D341Med (cell line): ENCODE measurements around the gene PNKP.

Experiments
- DNase-seq: peaks from one replicate; pipeline ENCODE4 v3.0.0; 2012; ENCODE audit warnings: low spot score

The PNKP gene

DNA sequence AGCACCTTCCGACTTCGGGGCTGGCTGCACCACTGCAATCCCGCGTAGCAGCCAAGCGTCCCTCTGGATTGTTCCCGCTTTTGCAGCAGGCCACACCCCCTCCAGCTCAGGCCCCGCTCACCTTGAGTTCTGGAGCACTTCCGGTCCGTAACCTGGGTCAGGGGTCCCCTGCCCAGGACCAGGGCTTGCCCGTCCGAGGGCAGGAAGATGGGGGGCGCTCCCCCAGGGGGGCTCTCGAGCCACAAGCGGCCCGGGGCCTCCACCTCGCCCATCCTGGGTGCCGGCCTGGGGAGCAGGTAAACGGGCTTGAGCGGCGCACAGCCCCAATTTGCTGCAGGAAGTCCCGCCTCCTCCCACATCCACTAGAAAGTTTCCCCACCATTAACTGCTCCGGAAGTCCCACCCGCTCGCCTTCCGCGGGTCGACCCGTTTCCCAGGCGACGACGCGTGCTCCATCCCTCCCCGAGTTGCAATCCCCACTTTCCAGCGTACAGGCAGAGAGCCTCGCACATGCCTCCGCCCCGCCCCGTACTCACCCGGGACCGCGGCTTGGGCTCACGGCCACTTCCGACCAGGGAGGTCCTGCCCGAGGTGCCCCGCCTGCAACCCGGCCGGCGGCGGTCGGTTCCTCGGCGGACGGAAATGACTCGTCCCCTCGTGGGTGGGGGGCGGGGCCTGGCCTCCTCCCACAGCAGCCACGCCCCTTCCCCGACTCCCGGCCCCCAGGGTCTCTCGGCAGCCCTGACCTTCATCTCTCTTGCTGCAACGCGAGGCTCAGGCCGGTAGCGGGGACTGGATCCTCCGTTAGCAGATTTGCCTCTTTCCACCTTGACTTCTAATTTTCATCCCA is at the start of gene PNKP:
Gene PNKP, minus strand, starts transcription at position 644 of the 850 bp plus-strand sequence. Its CDS starts 372 bp downstream, at position 272.
- DNase-seq, result peak; percentile 89

DNA sequence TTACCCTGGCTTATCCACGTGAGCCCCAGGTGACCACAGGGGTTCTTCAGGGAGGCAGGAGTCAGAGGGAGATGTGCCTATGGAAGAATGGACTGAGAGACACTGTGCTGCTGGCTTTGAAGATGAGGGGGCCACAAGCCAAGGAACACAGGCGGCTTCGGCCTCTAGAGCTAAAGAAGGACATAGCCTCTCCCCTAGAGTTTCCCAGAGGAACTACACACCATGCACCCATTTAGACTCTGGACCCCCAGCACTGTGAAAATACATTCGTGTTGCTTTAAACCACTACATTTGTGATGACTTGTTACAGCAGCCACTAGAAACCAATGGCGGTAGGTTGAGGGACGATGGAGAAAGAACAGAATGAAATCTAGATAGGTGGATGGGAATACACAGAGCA is 47.9 kb upstream of the PNKP start:
- no peak for DNase-seq

DNA sequence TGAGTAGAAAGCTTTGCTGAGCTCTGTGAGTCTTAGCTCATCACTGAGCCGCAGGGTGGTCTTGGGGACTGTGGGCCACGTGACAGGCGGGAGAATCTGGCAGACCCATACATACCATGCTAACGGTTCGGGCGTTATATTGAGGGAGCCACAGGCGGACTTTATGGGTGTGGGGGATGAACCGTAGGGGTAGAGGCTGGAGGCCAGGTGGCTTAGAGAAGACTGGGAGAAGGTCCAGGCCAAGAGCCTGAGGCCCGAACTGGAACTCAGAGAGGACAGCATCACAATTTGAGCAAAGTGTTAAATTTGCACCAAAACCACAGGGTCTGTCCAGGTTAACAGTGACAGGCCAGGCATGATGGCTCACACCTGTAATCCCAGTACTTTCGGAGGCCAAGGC is 46.3 kb upstream of the PNKP start:
- no peak for DNase-seq

GRCh38 chr19:49912965-49913685 is 45.7 kb upstream of the PNKP start:
- peak; percentile 38 for DNase-seq

DNA sequence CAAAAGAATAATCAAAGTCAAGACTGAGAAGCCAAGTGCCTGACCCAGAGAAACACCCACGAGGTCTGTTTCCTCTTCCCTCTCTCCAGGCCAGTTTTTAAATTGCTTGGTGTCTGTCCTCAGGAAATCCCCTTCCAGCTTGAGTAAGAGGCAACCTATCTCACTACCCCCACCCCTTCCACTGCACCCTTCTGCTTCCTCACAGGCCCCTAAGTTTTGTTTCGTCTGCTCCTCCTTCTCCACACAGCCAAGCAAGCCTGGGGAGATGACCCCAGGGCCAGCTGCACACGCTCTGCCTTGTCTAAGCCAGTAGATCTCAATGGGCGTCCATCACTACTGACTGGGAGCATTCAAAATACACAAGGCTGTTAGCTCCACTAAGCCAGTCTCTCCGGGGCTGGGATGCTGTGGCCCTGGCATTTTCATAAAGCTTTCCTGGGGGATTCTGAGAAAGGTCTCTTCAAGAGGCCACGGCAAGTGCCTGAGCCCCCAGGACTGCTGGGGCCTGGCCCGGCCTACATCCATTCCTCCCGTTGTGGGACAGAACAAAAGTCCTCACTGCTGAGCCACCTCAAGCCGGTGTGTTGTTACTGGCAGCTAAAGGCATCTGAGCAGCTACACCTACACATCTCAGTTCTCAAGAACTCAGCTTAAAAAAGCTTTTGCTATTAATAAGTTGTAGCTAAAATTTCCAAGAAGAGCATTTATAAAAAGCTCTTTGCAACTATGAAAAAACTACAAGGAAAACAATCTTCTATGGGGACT is 44.2 kb upstream of the PNKP start:
- no peak for DNase-seq

DNA sequence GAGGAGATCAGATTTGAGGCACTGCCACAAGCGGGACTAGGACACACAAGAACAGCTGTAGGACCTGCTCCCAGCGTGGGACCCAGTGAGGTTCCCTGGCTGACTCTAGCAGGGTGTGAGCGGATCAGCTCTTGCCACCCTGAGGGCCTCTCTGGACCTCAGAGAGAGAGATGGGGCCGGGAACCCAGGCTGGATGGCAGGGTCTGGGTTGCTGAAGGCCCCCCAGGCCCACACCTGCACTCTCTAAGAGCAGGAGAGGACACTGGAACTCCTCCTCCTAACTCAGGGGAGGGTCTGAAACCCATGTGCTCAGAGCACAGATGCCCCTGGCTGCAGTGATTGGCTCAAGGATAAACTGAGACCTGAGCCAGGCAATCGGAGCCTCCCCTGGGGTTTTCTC is 42.8 kb upstream of the PNKP start:
- DNase-seq, result no peak

DNA sequence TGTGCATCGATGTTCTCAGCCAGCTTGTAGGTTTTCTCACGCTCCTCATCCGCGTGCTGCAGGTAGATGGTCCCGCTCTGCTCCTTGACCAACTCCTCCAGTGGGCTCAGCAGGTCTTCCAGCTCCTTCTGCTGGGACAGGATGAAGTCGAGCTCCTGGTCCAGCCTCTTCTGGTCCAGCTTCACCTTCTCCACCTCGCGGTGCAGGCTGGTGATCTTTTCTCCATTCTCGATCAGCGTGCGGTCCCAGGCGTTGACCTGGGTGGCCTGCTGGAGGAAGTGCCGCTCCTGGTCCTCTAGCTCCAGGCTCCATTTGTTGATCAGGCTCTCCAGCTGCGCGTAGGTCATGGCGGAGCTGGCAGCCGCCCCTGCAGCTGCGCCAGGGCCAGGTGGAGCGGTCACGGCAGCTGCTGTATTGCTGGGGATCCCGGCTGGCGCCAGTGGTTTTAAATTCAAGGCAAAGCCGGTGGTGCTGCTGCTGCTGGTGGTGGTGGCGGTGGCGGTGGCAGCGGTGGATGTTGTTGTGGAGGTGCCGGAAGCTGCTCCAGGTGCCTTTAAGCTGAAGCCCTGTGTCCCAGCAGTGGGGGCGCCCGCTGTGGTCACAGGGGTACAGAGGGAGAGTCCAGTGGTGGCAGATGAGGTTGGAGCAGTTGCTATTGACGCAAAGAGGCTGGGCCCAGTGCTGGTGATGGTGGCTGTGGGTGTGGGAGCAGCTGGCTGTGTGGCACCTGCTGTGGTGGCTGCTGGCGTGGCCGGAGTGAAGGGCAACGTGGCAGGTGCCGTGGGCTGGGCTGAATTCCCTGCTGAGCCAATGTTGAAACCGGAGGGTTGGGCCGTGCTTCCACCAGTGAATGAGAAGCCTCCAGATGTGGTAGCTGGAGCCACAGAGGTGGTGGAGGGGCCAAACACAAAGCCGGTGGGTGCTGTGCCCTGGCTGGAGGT is 41.4 kb upstream of the PNKP start:
- no peak for DNase-seq

- DNase-seq, result no peak
Observed at GRCh38 chr19:49907745-49908446, 40.5 kb upstream of the PNKP start.

GRCh38 chr19:49906879-49907564 is 39.6 kb upstream of the PNKP start:
- DNase-seq, result no peak

GRCh38 chr19:49904136-49904535 is 36.8 kb upstream of the PNKP start:
- no peak for DNase-seq

DNA sequence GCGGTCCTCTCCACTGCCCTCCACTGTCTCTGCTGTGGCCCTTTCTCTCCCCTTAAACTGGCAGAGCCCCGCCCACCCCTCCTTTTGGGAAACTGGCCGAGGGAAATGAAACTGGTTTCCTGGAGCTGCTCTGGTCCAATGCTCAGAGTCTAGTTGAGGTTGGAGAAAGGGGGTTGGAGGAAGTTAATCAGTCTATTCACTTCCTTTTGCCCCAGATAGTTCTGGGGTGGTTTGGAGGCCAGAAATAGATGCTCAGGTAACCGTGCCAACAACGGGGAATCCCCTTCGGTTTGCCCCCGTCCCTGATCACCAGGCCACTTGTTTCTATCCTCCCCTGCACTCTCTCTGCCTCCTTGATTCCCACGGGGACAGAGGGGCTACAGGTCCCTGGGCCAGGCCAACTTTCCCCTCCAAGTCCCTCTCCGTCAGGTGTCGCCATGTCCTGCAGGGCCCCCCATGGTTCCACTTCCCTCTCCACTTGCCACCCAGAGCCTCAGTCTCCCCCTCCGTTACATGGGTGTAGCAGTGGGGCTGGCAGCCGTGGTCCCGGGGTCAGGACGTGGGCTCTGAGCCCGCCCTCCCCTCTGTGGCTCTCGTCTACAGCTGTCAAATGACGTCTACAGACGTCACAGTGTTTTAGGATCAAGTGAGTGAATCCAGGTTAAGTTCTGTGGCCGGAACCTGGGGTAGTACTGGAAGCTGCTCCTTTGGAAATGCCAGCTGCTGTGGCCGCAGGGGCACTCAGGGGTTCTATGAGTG is 29.7 kb upstream of the PNKP start, which contains the start of gene IL4I1:
Gene IL4I1, minus strand, starts transcription at position 25 of the 759 bp plus-strand sequence. CDS start 727 bp downstream, outside the sequence.
- no peak for DNase-seq

GRCh38 chr19:49895566-49896297 is 28.4 kb upstream of the PNKP start:
- DNase-seq, result peak; percentile 37

DNA sequence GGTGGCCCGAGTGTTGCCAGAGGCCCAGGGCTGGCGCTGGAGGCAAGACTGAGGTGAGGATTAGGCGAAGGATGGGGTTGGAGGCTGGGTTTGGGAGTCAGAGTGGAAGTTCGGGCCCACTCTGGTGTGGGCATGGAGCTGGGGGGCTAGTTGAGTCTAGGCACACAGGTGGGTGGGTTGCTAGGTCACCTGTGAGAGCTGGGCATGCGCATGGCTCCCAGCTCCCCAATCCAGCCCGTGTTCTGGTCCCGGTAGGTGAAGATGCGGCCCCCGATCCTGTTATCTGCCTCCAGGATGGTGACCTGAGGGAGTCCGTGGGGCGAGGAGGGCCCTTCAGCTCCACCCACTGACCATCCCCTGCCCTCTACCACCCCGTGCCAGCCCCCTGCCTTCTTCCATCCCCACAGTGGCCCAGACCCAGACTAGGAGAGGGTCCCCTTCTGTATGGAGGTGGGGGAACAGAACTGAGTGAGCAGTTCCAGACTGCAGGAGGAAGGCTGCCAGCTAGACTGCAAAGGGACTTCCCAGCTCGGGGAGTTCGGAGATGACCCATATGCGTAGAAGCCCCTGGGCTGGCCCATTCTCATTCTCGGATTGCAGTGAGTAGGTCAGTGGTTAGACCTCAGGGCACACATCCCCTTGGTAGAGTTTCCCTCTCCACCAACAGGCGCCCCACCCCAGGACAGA is 27.6 kb upstream of the PNKP start:
- no peak for DNase-seq

- DNase-seq, result no peak
Observed at GRCh38 chr19:49894011-49894664, 26.8 kb upstream of the PNKP start.

DNA sequence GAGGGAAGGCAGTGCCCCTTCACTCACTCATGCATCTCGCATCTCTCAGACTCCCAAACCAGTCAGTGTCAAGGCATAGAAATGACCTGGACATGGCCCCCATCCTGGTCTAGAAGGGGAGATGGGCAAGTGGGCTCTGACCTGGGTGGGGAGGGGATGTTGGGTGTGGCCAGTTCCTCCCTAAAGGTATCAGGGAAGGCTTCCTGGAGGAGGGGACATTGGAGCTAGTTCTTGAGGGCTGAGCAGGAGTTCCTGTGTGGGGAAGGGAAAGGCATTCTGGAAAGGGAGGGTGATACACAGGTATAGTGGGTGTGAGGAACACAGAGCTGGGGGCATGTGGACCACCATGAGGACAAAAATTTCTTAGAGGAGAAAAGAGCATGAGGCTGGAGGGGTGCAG is 25.3 kb upstream of the PNKP start:
- no peak for DNase-seq

GRCh38 chr19:49891393-49891792 is 24.0 kb upstream of the PNKP start:
- no peak for DNase-seq
